ENCODE data around the gene FHL2. TPM values are rescaled to one million over a fixed set of nuclear protein-coding genes. Genes with fewer than 3 reads are reported as not detected.

Gene FHL2
- polyA plus RNA-seq, 1 donor (not counting 4 experiments of a cell fraction or from before 2014, with no cell fraction given) = 132 TPM

- H3K36me3 ChIP-seq (ENCODE audit: control insufficient read depth in 2 of 2, extremely low read depth in 1 of 2, insufficient read depth in 2 of 2, low read length in 2 of 2) = no peaks in the 10 kb centered on the region
- H3K9me3 ChIP-seq (ENCODE audit: control insufficient read depth, low read depth, low read length) = no peaks in the 10 kb centered on the region
- no peak for TF ChIP-seq EZH2 (IDR thresholded peaks at IDR 0.05; ENCODE audit: low read length)
- TF ChIP-seq, protein P1, sequence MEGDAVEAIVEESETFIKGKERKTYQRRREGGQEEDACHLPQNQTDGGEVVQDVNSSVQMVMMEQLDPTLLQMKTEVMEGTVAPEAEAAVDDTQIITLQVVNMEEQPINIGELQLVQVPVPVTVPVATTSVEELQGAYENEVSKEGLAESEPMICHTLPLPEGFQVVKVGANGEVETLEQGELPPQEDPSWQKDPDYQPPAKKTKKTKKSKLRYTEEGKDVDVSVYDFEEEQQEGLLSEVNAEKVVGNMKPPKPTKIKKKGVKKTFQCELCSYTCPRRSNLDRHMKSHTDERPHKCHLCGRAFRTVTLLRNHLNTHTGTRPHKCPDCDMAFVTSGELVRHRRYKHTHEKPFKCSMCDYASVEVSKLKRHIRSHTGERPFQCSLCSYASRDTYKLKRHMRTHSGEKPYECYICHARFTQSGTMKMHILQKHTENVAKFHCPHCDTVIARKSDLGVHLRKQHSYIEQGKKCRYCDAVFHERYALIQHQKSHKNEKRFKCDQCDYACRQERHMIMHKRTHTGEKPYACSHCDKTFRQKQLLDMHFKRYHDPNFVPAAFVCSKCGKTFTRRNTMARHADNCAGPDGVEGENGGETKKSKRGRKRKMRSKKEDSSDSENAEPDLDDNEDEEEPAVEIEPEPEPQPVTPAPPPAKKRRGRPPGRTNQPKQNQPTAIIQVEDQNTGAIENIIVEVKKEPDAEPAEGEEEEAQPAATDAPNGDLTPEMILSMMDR (optimal IDR thresholded peaks at IDR 0.05 in 1 of 3, IDR thresholded peaks at IDR 0.05 in 1 of 3, conservative IDR thresholded peaks at IDR 0.05 in 1 of 3; ENCODE audit: extremely low read depth in 1 of 3, insufficient read depth in 2 of 3, low read length in 3 of 3) = no peak
- dilution Hi-C loops (cut with MboI; ENCODE audit: extremely low pct_ligation_motif_present, low sequenced_read_pairs) = no loop called here
- FAIRE-seq = peak; percentile 66
- H3K9me1 ChIP-seq (ENCODE audit: control insufficient read depth, extremely low read depth, insufficient read depth, low read length) = no peaks in the 10 kb centered on the region
- no peak overlapping the region for H3K9ac ChIP-seq (ENCODE audit: control insufficient read depth, extremely low read depth, insufficient read depth, low read length)
- H3K27ac ChIP-seq (ENCODE audit: control insufficient read depth, insufficient read depth, low read length) = peak overlapping the region; percentile 5
- H3K4me2 ChIP-seq (ENCODE audit: control insufficient read depth, extremely low read depth, insufficient read depth, low read depth, low read length) = peak overlapping the region; percentile 17
- H2AFZ ChIP-seq (ENCODE audit: control insufficient read depth, low read length) = no peak overlapping the region
- peaks cover 20% of the 10 kb centered on the region for H3K4me1 ChIP-seq (ENCODE audit: control insufficient read depth, extremely low read depth, insufficient read depth, low read length)
- DNase-seq (ENCODE audit: low read depth, low spot score) = peak; percentile 30
- no peak overlapping the region for H3K4me3 ChIP-seq (ENCODE audit: control insufficient read depth in 2 of 3, extremely low read depth in 1 of 3, insufficient read depth in 2 of 3, low read depth in 1 of 3, low read length in 3 of 3)
- peaks cover 68% of the 10 kb centered on the region for H3K79me2 ChIP-seq (ENCODE audit: control insufficient read depth, insufficient read depth, low read length)
- H4K20me1 ChIP-seq (ENCODE audit: control insufficient read depth, extremely low read depth, insufficient read depth, low read length) = no peaks in the 10 kb centered on the region
- H3K27me3 ChIP-seq (ENCODE audit: control insufficient read depth, extremely low read depth, insufficient read depth, low read length) = no peaks in the 10 kb centered on the region
Measured at GRCh38 chr2:105317937-105318336, 80.9 kb downstream of the FHL2 start.

- no peak overlapping the region for H2AFZ ChIP-seq (ENCODE audit: control insufficient read depth, low read length)
- H3K79me2 ChIP-seq (ENCODE audit: control insufficient read depth, insufficient read depth, low read length) = peaks cover 53% of the 10 kb centered on the region
- H3K4me1 ChIP-seq (ENCODE audit: control insufficient read depth, extremely low read depth, insufficient read depth, low read length) = peaks cover 15% of the 10 kb centered on the region
- no peak for FAIRE-seq
- dilution Hi-C loops (cut with MboI; ENCODE audit: extremely low pct_ligation_motif_present, low sequenced_read_pairs) = no loop called here
- H3K9me1 ChIP-seq (ENCODE audit: control insufficient read depth, extremely low read depth, insufficient read depth, low read length) = no peaks in the 10 kb centered on the region
- no peak overlapping the region for H3K27ac ChIP-seq (ENCODE audit: control insufficient read depth, insufficient read depth, low read length)
- H4K20me1 ChIP-seq (ENCODE audit: control insufficient read depth, extremely low read depth, insufficient read depth, low read length) = no peaks in the 10 kb centered on the region
- no peak overlapping the region for H3K4me3 ChIP-seq (ENCODE audit: control insufficient read depth in 2 of 3, extremely low read depth in 1 of 3, insufficient read depth in 2 of 3, low read depth in 1 of 3, low read length in 3 of 3)
- no peak overlapping the region for H3K9ac ChIP-seq (ENCODE audit: control insufficient read depth, extremely low read depth, insufficient read depth, low read length)
- H3K4me2 ChIP-seq (ENCODE audit: control insufficient read depth, extremely low read depth, insufficient read depth, low read depth, low read length) = no peak overlapping the region
- H3K27me3 ChIP-seq (ENCODE audit: control insufficient read depth, extremely low read depth, insufficient read depth, low read length) = no peaks in the 10 kb centered on the region
- no peak for DNase-seq (ENCODE audit: low read depth, low spot score)
- H3K36me3 ChIP-seq (ENCODE audit: control insufficient read depth in 2 of 2, extremely low read depth in 1 of 2, insufficient read depth in 2 of 2, low read length in 2 of 2) = no peaks in the 10 kb centered on the region
- TF ChIP-seq EZH2 (IDR thresholded peaks at IDR 0.05; ENCODE audit: low read length) = no peak
- TF ChIP-seq, protein P1 (optimal IDR thresholded peaks at IDR 0.05 in 1 of 3, IDR thresholded peaks at IDR 0.05 in 1 of 3, conservative IDR thresholded peaks at IDR 0.05 in 1 of 3; ENCODE audit: extremely low read depth in 1 of 3, insufficient read depth in 2 of 3, low read length in 3 of 3) = no peak
- no peaks in the 10 kb centered on the region for H3K9me3 ChIP-seq (ENCODE audit: control insufficient read depth, low read depth, low read length)
Measured at GRCh38 chr2:105315314-105315713, 83.5 kb downstream of the FHL2 start.
